K562 (cell line): ENCODE data around the gene ADIG. TPM values are rescaled to one million over a fixed set of nuclear protein-coding genes. Genes with fewer than 3 reads are reported as not detected.

Experiments used
- CBX5 ChIP-seq: IDR thresholded peaks from 2 replicates; pipeline ENCODE4 v1.6.1; 2014; ENCODE audit warnings: low read depth, borderline replicate concordance
- CREM ChIP-seq: IDR thresholded peaks from 2 replicates; pipeline ENCODE4 v1.6.1; 2014; ENCODE audit warnings: antibody characterized with exemption, low read depth
- FUS ChIP-seq: fragments of 200-400 bp; formaldehyde crosslinking; optimal IDR thresholded peaks from 2 replicates; pipeline ENCODE3; 2017; ENCODE audit warnings: low read depth, low read length
- HDAC2 ChIP-seq: fragments of 450-650 bp; IDR thresholded peaks from 2 replicates; pipeline ENCODE4 v1.6.1; 2016; ENCODE audit warnings: mild to moderate bottlenecking
- HMGN3 ChIP-seq: IDR thresholded peaks from 2 replicates; pipeline ENCODE4 v1.6.1; 2011; ENCODE audit warnings: borderline replicate concordance, low read depth, mild to moderate bottlenecking, mixed read lengths, low read length; ENCODE audit not compliant: insufficient read length; ENCODE audit errors: extremely low read depth
- MED1 ChIP-seq: sonication (generic); formaldehyde crosslinking; IDR thresholded peaks from 2 replicates; pipeline ENCODE4 v1.8.1; 2023; ENCODE audit warnings: missing genetic modification reagents, borderline replicate concordance
- POLR2AphosphoS2 ChIP-seq: IDR thresholded peaks from 2 replicates; pipeline ENCODE4 v1.6.1; 2012; ENCODE audit warnings: low read length, improper control_type of control experiment
- RB1 ChIP-seq: fragments of 450-650 bp; IDR thresholded peaks from 2 replicates; pipeline ENCODE4 v1.6.1; 2017; ENCODE audit warnings: low read depth, mild to moderate bottlenecking
- RBM25 ChIP-seq: fragments of 200-400 bp; formaldehyde crosslinking; IDR thresholded peaks from 2 replicates; pipeline ENCODE4 v1.6.1; 2018; ENCODE audit warnings: low read length, low read depth, moderate library complexity; ENCODE audit not compliant: severe bottlenecking
- ZFP36 ChIP-seq: fragments of 150-350 bp; IDR thresholded peaks from 2 replicates; pipeline ENCODE4 v1.6.1; 2018; ENCODE audit warnings: low read length, low read depth; ENCODE audit not compliant: partially characterized antibody
- ZKSCAN3 ChIP-seq: fragments of 250-450 bp; sonication (Bioruptor Pico); IDR thresholded peaks from 2 replicates; pipeline ENCODE4 v1.4.0; 2020
- ZNF124 ChIP-seq: sonication (generic); formaldehyde crosslinking; IDR thresholded peaks from 2 replicates; pipeline ENCODE4 v1.8.1; 2022; ENCODE audit warnings: missing genetic modification reagents
- ZNF224 ChIP-seq: sonication (generic); formaldehyde crosslinking; IDR thresholded peaks from 2 replicates; pipeline ENCODE4 v1.8.0; 2022; ENCODE audit warnings: mild to moderate bottlenecking, missing genetic modification reagents
- ZNF57 ChIP-seq: fragments of 450-650 bp; formaldehyde crosslinking; IDR thresholded peaks from 2 replicates; pipeline ENCODE4 v1.4.0; 2020; ENCODE audit warnings: mild to moderate bottlenecking, moderate library complexity
- ZNF77 ChIP-seq: fragments of 250-450 bp; sonication (Bioruptor Pico); IDR thresholded peaks from 2 replicates; pipeline ENCODE4 v1.5.0; 2020
- polyA plus RNA-seq, 8 experiments: library from polyadenylated mRNA; depleted of rRNA in 4 of 8; stranded (reverse) in 5 of 8; unstranded in 3 of 8; fragments of >200 nt; fragmentation: Nextera tagmentation in 2 of 8; fragmentation: Illumina TruSeq in 1 of 8; extraction: Ambion mirVana in 2 of 8; extraction: Trizol in 1 of 8; gene quantifications; 2 replicates each; pipeline versions ENCODE4 v1.2.1 to v1.2.3, GENCODE V29; 2011 to 2014; ENCODE audit warnings: inconsistent platforms in 1 of 8, missing spikeins in 1 of 8
- total RNA-seq, 7 experiments: library from RNA; depleted of rRNA in 6 of 7; stranded (reverse); fragments of >200 nt in 6 of 7; fragmentation: Illumina TruSeq in 2 of 7; extraction: Trizol in 2 of 7; gene quantifications; 2 replicates each; pipeline versions ENCODE4 v1.2.1 to v1.2.3, GENCODE V29; 2011 to 2021; ENCODE audit warnings: low replicate concordance in 1 of 7
- TF ChIP-seq, protein P1 (sequence below): sonication (generic); formaldehyde crosslinking; IDR thresholded peaks from 2 replicates; pipeline ENCODE4 v1.8.0; 2023; ENCODE audit warnings: mild to moderate bottlenecking, missing genetic modification reagents
- TF ChIP-seq, protein P2 (sequence below): fragments of 250-450 bp; sonication (Bioruptor Pico); IDR thresholded peaks from 2 replicates; pipeline ENCODE4 v1.4.0; 2020; ENCODE audit warnings: mild to moderate bottlenecking, moderate library complexity
- TF ChIP-seq, protein P3 (sequence below), 2 experiments: fragments of 450-650 bp in 1 of 2; sonication (generic) in 1 of 2; formaldehyde crosslinking in 1 of 2; IDR thresholded peaks in 1 of 2; conservative IDR thresholded peaks in 1 of 2; 2 replicates each; pipeline versions ENCODE4 v1.6.1 to v1.8.1; 2016 to 2023; ENCODE audit warnings: mild to moderate bottlenecking in 2 of 2, moderate library complexity in 2 of 2, inconsistent platforms in 1 of 2, missing genetic modification reagents in 1 of 2
- TF ChIP-seq, protein P4 (sequence below): sonication (generic); formaldehyde crosslinking; IDR thresholded peaks from 2 replicates; pipeline ENCODE4 v1.8.0; 2022; ENCODE audit warnings: mild to moderate bottlenecking, missing genetic modification reagents, borderline replicate concordance
- TF ChIP-seq, protein P5 (sequence below): fragments of 250-450 bp; sonication (Bioruptor Pico); IDR thresholded peaks from 2 replicates; pipeline ENCODE4 v1.8.0; 2022; ENCODE audit warnings: moderate library complexity, mild to moderate bottlenecking, inconsistent platforms

The ADIG gene
- total and polyA plus RNA-seq, 9 of the 15 experiments (the other 6 are each of a cell fraction or from before 2014, with no cell fraction given), result not detected

DNA sequence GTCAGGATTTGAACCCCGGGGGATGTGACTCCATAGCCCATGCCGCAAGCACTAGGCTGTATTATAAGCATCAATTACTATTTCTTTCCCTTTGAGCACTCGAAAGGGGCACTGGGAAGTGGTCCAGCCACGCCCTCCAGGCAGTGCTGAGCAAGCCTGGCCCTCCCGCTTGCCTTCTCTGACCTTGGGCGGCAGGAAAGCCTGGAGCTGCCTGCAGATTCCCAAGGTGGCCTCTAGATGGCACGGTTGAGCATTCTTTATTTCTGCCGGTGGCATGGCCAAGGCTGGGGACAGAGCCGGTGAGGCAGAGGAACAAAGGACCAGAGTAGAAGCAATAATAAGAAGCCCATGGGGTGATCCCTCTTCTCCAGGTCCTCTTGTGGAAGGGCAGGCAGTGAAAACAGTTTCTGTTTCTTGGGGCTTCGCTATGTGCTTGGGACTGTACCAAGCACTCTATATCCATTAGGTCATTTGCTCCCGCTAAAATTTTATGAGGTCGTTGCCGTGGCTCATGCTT is 52.6 kb downstream of the ADIG start (continued):
- TF ChIP-seq RB1 (peak; percentile 53; the same call in 1 of the 2 replicates), MED1 (CRISPR knock-in tag) (no peak), ZNF77 (CRISPR knock-in tag) (no peak), HDAC2 (0 out of 2 replicates have a peak, but pooled peaks have one; percentile 35), ZNF224 (CRISPR knock-in tag) (no peak), POLR2AphosphoS2 (no peak), ZNF57 (CRISPR knock-in tag) (no peak), CREM (0 out of 2 replicates have a peak, but pooled peaks have one; percentile 9), ZFP36 (peak; percentile 96), ZKSCAN3 (no peak), FUS (no peak), CBX5 (no peak), HMGN3 (no peak), ZNF124 (no peak), RBM25 (peak; percentile 66)
- TF ChIP-seq, protein P1, sequence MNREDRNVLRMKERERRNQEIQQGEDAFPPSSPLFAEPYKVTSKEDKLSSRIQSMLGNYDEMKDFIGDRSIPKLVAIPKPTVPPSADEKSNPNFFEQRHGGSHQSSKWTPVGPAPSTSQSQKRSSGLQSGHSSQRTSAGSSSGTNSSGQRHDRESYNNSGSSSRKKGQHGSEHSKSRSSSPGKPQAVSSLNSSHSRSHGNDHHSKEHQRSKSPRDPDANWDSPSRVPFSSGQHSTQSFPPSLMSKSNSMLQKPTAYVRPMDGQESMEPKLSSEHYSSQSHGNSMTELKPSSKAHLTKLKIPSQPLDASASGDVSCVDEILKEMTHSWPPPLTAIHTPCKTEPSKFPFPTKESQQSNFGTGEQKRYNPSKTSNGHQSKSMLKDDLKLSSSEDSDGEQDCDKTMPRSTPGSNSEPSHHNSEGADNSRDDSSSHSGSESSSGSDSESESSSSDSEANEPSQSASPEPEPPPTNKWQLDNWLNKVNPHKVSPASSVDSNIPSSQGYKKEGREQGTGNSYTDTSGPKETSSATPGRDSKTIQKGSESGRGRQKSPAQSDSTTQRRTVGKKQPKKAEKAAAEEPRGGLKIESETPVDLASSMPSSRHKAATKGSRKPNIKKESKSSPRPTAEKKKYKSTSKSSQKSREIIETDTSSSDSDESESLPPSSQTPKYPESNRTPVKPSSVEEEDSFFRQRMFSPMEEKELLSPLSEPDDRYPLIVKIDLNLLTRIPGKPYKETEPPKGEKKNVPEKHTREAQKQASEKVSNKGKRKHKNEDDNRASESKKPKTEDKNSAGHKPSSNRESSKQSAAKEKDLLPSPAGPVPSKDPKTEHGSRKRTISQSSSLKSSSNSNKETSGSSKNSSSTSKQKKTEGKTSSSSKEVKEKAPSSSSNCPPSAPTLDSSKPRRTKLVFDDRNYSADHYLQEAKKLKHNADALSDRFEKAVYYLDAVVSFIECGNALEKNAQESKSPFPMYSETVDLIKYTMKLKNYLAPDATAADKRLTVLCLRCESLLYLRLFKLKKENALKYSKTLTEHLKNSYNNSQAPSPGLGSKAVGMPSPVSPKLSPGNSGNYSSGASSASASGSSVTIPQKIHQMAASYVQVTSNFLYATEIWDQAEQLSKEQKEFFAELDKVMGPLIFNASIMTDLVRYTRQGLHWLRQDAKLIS (CRISPR knock-in tag), result no peak
- TF ChIP-seq, protein P2, sequence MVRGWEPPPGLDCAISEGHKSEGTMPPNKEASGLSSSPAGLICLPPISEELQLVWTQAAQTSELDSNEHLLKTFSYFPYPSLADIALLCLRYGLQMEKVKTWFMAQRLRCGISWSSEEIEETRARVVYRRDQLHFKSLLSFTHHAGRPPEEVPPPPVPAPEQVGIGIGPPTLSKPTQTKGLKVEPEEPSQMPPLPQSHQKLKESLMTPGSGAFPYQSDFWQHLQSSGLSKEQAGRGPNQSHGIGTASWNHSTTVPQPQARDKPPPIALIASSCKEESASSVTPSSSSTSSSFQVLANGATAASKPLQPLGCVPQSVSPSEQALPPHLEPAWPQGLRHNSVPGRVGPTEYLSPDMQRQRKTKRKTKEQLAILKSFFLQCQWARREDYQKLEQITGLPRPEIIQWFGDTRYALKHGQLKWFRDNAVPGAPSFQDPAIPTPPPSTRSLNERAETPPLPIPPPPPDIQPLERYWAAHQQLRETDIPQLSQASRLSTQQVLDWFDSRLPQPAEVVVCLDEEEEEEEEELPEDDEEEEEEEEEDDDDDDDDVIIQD, result no peak
- TF ChIP-seq, protein P3, sequence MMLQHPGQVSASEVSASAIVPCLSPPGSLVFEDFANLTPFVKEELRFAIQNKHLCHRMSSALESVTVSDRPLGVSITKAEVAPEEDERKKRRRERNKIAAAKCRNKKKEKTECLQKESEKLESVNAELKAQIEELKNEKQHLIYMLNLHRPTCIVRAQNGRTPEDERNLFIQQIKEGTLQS (IDR thresholded peaks at IDR 0.05), result no peak
- TF ChIP-seq, protein P3 (CRISPR knock-in tag; conservative IDR thresholded peaks at IDR 0.05), result no peak
- TF ChIP-seq, protein P4, sequence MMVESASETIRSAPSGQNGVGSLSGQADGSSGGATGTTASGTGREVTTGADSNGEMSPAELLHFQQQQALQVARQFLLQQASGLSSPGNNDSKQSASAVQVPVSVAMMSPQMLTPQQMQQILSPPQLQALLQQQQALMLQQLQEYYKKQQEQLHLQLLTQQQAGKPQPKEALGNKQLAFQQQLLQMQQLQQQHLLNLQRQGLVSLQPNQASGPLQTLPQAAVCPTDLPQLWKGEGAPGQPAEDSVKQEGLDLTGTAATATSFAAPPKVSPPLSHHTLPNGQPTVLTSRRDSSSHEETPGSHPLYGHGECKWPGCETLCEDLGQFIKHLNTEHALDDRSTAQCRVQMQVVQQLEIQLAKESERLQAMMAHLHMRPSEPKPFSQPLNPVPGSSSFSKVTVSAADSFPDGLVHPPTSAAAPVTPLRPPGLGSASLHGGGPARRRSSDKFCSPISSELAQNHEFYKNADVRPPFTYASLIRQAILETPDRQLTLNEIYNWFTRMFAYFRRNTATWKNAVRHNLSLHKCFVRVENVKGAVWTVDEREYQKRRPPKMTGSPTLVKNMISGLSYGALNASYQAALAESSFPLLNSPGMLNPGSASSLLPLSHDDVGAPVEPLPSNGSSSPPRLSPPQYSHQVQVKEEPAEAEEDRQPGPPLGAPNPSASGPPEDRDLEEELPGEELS (CRISPR knock-in tag), result no peak
- TF ChIP-seq, protein P5, sequence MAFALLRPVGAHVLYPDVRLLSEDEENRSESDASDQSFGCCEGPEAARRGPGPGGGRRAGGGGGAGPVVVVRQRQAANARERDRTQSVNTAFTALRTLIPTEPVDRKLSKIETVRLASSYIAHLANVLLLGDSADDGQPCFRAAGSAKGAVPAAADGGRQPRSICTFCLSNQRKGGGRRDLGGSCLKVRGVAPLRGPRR (CRISPR knock-in tag), result no peak
